Nephron progenitor cell (in vitro differentiated cells): ENCODE results near the gene ABCA3.

Experiments
- DNase-seq: peaks from one replicate; pipeline ENCODE4 v3.0.0; 2021
- H3K27ac Mint-ChIP-seq: 2 replicates; pipeline ENCODE4 v1.8.0; 2021; ENCODE audit warnings: mild to moderate bottlenecking, moderate library complexity, mixed read lengths
- H3K27me3 Mint-ChIP-seq: 2 replicates; pipeline ENCODE4 v1.8.0; 2021; ENCODE audit warnings: mild to moderate bottlenecking, low read depth, mixed read lengths; ENCODE audit not compliant: poor library complexity
- H3K36me3 Mint-ChIP-seq: 2 replicates; pipeline ENCODE4 v1.8.0; 2021; ENCODE audit warnings: low read depth, mixed read lengths
- H3K4me1 Mint-ChIP-seq: 2 replicates; pipeline ENCODE4 v1.8.0; 2021; ENCODE audit warnings: mixed read lengths
- H3K4me3 Mint-ChIP-seq: 2 replicates; pipeline ENCODE4 v1.8.0; 2021; ENCODE audit warnings: mild to moderate bottlenecking, moderate library complexity, mixed read lengths
- H3K9me3 Mint-ChIP-seq: 2 replicates; pipeline ENCODE4 v1.8.0; 2021; ENCODE audit warnings: mild to moderate bottlenecking, moderate library complexity, mixed read lengths
- CTCF ChIP-seq: fragments of 200-600 bp; sonication (generic); IDR thresholded peaks from 2 replicates; pipeline ENCODE4 v1.5.0; 2021; ENCODE audit warnings: antibody characterized with exemption

Gene ABCA3

GRCh38 chr16:2328428-2328827 is 12.1 kb downstream of the ABCA3 start:
- Mint-ChIP-seq H3K36me3 (no peaks in the 10 kb centered on the region), H3K4me1 (peaks cover 8% of the 10 kb centered on the region), H3K4me3 (no peak overlapping the region), H3K9me3 (no peaks in the 10 kb centered on the region), H3K27me3 (peaks cover 61% of the 10 kb centered on the region), H3K27ac (no peak overlapping the region)
- no peak for DNase-seq
- no peak for TF ChIP-seq CTCF

- Mint-ChIP-seq H3K4me1 (peaks cover 8% of the 10 kb centered on the region), H3K36me3 (no peaks in the 10 kb centered on the region), H3K9me3 (no peaks in the 10 kb centered on the region), H3K27ac (no peak overlapping the region), H3K27me3 (peaks cover 45% of the 10 kb centered on the region), H3K4me3 (no peak overlapping the region)
- TF ChIP-seq CTCF = no peak
- DNase-seq = no peak
Observed at GRCh38 chr16:2326191-2326590, 14.3 kb downstream of the ABCA3 start.

GRCh38 chr16:2325791-2326190 is 14.7 kb downstream of the ABCA3 start:
- DNase-seq = no peak
- Mint-ChIP-seq H3K36me3 (no peaks in the 10 kb centered on the region), H3K4me1 (peaks cover 8% of the 10 kb centered on the region), H3K27me3 (peaks cover 43% of the 10 kb centered on the region), H3K4me3 (no peak overlapping the region), H3K27ac (no peak overlapping the region), H3K9me3 (no peaks in the 10 kb centered on the region)
- TF ChIP-seq CTCF = no peak

- TF ChIP-seq CTCF = no peak
- no peak overlapping the region for H3K4me3 Mint-ChIP-seq
- peaks cover 8% of the 10 kb centered on the region for H3K4me1 Mint-ChIP-seq
- H3K9me3 Mint-ChIP-seq = no peaks in the 10 kb centered on the region
- DNase-seq = no peak
- H3K27ac Mint-ChIP-seq = no peak overlapping the region
- peaks cover 38% of the 10 kb centered on the region for H3K27me3 Mint-ChIP-seq
- no peaks in the 10 kb centered on the region for H3K36me3 Mint-ChIP-seq
Observed at GRCh38 chr16:2325181-2325580, 15.3 kb downstream of the ABCA3 start.

GRCh38 chr16:2324296-2324859 is 16.1 kb downstream of the ABCA3 start:
- Mint-ChIP-seq H3K9me3 (no peaks in the 10 kb centered on the region), H3K36me3 (no peaks in the 10 kb centered on the region), H3K4me3 (no peak overlapping the region), H3K27me3 (peaks cover 42% of the 10 kb centered on the region), H3K4me1 (peaks cover 8% of the 10 kb centered on the region), H3K27ac (no peak overlapping the region)
- TF ChIP-seq CTCF = no peak
- DNase-seq = no peak

GRCh38 chr16:2323701-2324100 is 16.8 kb downstream of the ABCA3 start:
- Mint-ChIP-seq H3K4me3 (no peak overlapping the region), H3K9me3 (no peaks in the 10 kb centered on the region), H3K36me3 (no peaks in the 10 kb centered on the region), H3K27ac (no peak overlapping the region), H3K4me1 (peaks cover 8% of the 10 kb centered on the region), H3K27me3 (peaks cover 44% of the 10 kb centered on the region)
- DNase-seq = no peak
- no peak for TF ChIP-seq CTCF
